ENCODE results near the gene TPGS2.

DNA sequence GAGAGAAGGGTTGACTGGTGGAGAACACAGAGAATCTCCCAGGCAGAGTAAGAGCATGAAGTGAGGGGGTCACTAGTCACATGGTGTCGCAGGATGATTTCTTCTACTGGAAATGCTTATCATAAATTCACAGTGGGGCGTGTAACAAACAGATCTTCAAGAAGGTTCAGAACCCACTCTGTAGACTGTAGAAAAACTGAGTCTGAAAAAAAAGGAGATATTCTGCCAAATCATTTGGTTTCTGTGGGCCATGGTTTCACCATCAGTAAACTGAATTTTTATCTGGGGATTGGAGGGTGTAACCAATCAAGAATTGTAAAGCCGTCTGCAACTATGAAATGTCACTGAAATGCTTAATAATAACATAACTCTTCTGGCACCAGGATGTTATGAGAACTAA lies 15.0 kb downstream of the TPGS2 start:
- TF ChIP-seq CTCF (IDR thresholded peaks at IDR 0.05): no peak
- no peak for TF ChIP-seq EP300 (IDR thresholded peaks at IDR 0.05)
- no peak for TF ChIP-seq POLR2A (IDR thresholded peaks at IDR 0.05)
